Neural cell (in vitro differentiated cells): ENCODE data around the gene ASF1B. TPM values are rescaled to one million over a fixed set of nuclear protein-coding genes. Genes with fewer than 3 reads are reported as not detected.

Experiments
- H2AFZ ChIP-seq: fragments of 200-600, 300-800 bp; sonication (generic), shearing (Covaris generic); 2 replicates; pipeline ENCODE4 v1.6.0; 2014; ENCODE audit warnings: low read depth, mild to moderate bottlenecking, antibody characterized with exemption, low read length, moderate library complexity
- H3F3A ChIP-seq: fragments of 200-600 bp; shearing (Covaris generic); 2 replicates; pipeline ENCODE4 v1.6.1; 2016; ENCODE audit warnings: mild to moderate bottlenecking, moderate library complexity, mixed read lengths, antibody characterized with exemption, low read length; ENCODE audit not compliant: insufficient read depth, poor library complexity, severe bottlenecking
- H3K27ac ChIP-seq: fragments of 200-600, 300-800 bp; sonication (generic), shearing (Covaris generic); 2 replicates; pipeline ENCODE4 v1.5.1; 2014; ENCODE audit warnings: mild to moderate bottlenecking, low read length, moderate library complexity
- H3K27me3 ChIP-seq: fragments of 300-800, 200-600 bp; sonication (generic), shearing (Covaris generic); 2 replicates; pipeline ENCODE4 v1.6.0; 2014; ENCODE audit warnings: mild to moderate bottlenecking, low read depth, low read length, moderate library complexity; ENCODE audit not compliant: insufficient read depth
- H3K36me3 ChIP-seq: fragments of 300-800, 200-600 bp; sonication (generic), shearing (Covaris generic); 2 replicates; pipeline ENCODE4 v1.5.1; 2014; ENCODE audit warnings: mild to moderate bottlenecking, antibody characterized with exemption, low read length, moderate library complexity; ENCODE audit not compliant: insufficient read depth
- H3K4me2 ChIP-seq: fragments of 300-800, 200-600 bp; sonication (generic), shearing (Covaris generic); 2 replicates; pipeline ENCODE4 v1.6.0; 2014; ENCODE audit warnings: mild to moderate bottlenecking, low read length
- H3K4me3 ChIP-seq: fragments of 300-800, 200-600 bp; sonication (generic), shearing (Covaris generic); 2 replicates; pipeline ENCODE4 v1.5.1; 2014; ENCODE audit warnings: mild to moderate bottlenecking, low read length, moderate library complexity
- H3K79me2 ChIP-seq: fragments of 200-600 bp; shearing (Covaris generic); replicated peaks from 2 replicates; pipeline ENCODE4 v1.6.0; 2014; ENCODE audit warnings: mild to moderate bottlenecking, low read length, moderate library complexity; ENCODE audit not compliant: insufficient read depth
- H3K9ac ChIP-seq: fragments of 300-800, 200-600 bp; sonication (generic), shearing (Covaris generic); 2 replicates; pipeline ENCODE4 v1.6.1; 2016; ENCODE audit warnings: mild to moderate bottlenecking, low read length, mixed read lengths
- H3K9me2 ChIP-seq: fragments of 200-600 bp; shearing (Covaris generic); 2 replicates; pipeline ENCODE4 v1.6.1; 2016; ENCODE audit warnings: mild to moderate bottlenecking, low read length, mixed read lengths; ENCODE audit not compliant: insufficient read depth
- H3K9me3 ChIP-seq: fragments of 200-600, 300-800 bp; sonication (generic), shearing (Covaris generic); 2 replicates; pipeline ENCODE4 v1.6.1; 2016; ENCODE audit warnings: mild to moderate bottlenecking, mixed run types, low read length, moderate library complexity, mixed read lengths
- H4K20me1 ChIP-seq: fragments of 200-600 bp; shearing (Covaris generic); 2 replicates; pipeline ENCODE4 v1.6.1; 2016; ENCODE audit warnings: mild to moderate bottlenecking, mixed run types; ENCODE audit not compliant: insufficient read depth
- EP300 ChIP-seq: fragments of 450-650 bp; conservative IDR thresholded peaks from 2 replicates; pipeline ENCODE4 v1.6.1; 2014; ENCODE audit warnings: antibody characterized with exemption, mild to moderate bottlenecking, moderate library complexity; ENCODE audit not compliant: poor library complexity, severe bottlenecking
- EZH2 ChIP-seq: fragments of 200-600, 300-800 bp; shearing (Covaris generic), sonication (generic); IDR thresholded peaks from 2 replicates; pipeline ENCODE4 v1.6.1; 2014; ENCODE audit warnings: antibody characterized with exemption, low read length, borderline replicate concordance, mild to moderate bottlenecking; ENCODE audit not compliant: insufficient read depth, poor library complexity, severe bottlenecking
- MXI1 ChIP-seq: fragments of 450-650 bp; conservative IDR thresholded peaks from 2 replicates; pipeline ENCODE4 v1.6.1; 2014; ENCODE audit warnings: antibody characterized with exemption, mild to moderate bottlenecking; ENCODE audit not compliant: poor library complexity, severe bottlenecking
- POLR2AphosphoS5 ChIP-seq: IDR thresholded peaks from 2 replicates; pipeline ENCODE4 v1.6.1; 2012
- RAD21 ChIP-seq: fragments of 450-650 bp; conservative IDR thresholded peaks from 2 replicates; pipeline ENCODE4 v1.6.1; 2014; ENCODE audit warnings: antibody characterized with exemption, mild to moderate bottlenecking, moderate library complexity
- SMC3 ChIP-seq: fragments of 450-650 bp; conservative IDR thresholded peaks from 2 replicates; pipeline ENCODE4 v1.6.1; 2014; ENCODE audit warnings: antibody characterized with exemption, mild to moderate bottlenecking, moderate library complexity; ENCODE audit not compliant: poor library complexity
- TAF1 ChIP-seq: IDR thresholded peaks from 2 replicates; pipeline ENCODE4 v1.6.1; 2012; ENCODE audit warnings: low read depth
- polyA plus RNA-seq: library from polyadenylated mRNA; depleted of rRNA; stranded (reverse); fragments of >200 nt; gene quantifications from 2 replicates; pipeline ENCODE4 v1.2.3, GENCODE V29; 2014
- TF ChIP-seq, protein P1 (sequence below): fragments of 450-650 bp; IDR thresholded peaks from 2 replicates; pipeline ENCODE4 v1.5.1; 2014; ENCODE audit warnings: antibody characterized with exemption, mild to moderate bottlenecking, moderate library complexity; ENCODE audit not compliant: poor library complexity, severe bottlenecking
- TF ChIP-seq, protein P2 (sequence below): IDR thresholded peaks from 2 replicates; pipeline ENCODE4 v1.6.1; 2012; ENCODE audit warnings: borderline replicate concordance

The ASF1B gene
- polyA plus RNA-seq, 1 donor from 2014 or later, result 0.32 TPM

DNA sequence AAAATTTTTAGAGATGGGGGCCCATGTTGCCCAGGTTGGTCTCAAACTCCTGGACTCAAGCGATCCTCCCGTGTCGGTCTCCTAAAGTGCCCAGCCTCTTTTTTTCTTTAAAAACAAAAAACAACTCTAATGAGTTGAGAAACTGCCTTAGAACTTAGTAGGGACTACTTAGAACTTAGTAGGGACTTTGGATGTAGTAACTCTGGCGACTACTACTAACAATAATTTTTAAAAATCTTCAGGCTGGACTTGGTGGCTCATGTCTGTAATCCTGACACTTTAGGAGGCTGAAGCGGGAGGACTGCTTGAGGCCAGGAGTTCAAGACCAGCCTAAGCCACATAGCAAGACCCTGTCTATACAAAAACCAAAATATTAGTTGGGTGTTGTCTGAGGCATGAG is 50.3 kb downstream of the ASF1B start:
- Histone ChIP-seq H3K9me3 (no peaks in the 10 kb centered on the region), H3K9ac (no peak overlapping the region), H3K4me2 (no peak overlapping the region), H3K4me3 (no peak overlapping the region), H3K27me3 (no peaks in the 10 kb centered on the region), H2AFZ (no peak overlapping the region), H4K20me1 (peaks cover 8% of the 10 kb centered on the region), H3K9me2 (no peaks in the 10 kb centered on the region), H3F3A (no peaks in the 10 kb centered on the region), H3K79me2 (no peaks in the 10 kb centered on the region), H3K27ac (no peak overlapping the region), H3K36me3 (no peaks in the 10 kb centered on the region)
- no peak for TF ChIP-seq TAF1
- TF ChIP-seq MXI1, result no peak

GRCh38 chr19:14085309-14085995 is 50.9 kb downstream of the ASF1B start, which contains the start of gene C19orf67:
TSS of gene C19orf67 (minus strand) at chr19:14085783. CDS start at chr19:14085627, 156 bp downstream.
- Histone ChIP-seq H3K4me3 (no peak within 1 kb of the TSS), H3K79me2 (no peaks in the 10 kb centered on the region), H3K4me2 (no peak within 1 kb of the TSS), H3K9me2 (no peaks in the 10 kb centered on the region), H4K20me1 (peaks cover 8% of the 10 kb centered on the region), H2AFZ (no peak within 1 kb of the TSS), H3K9ac (no peak within 1 kb of the TSS), H3K27me3 (no peaks in the 10 kb centered on the region), H3K27ac (no peak within 1 kb of the TSS), H3K36me3 (no peaks in the 10 kb centered on the region), H3F3A (no peaks in the 10 kb centered on the region), H3K9me3 (no peaks in the 10 kb centered on the region)
- no peak for TF ChIP-seq TAF1
- TF ChIP-seq RAD21, result no peak
- no peak for TF ChIP-seq SMC3
- TF ChIP-seq POLR2AphosphoS5, result no peak
- TF ChIP-seq, protein P1, sequence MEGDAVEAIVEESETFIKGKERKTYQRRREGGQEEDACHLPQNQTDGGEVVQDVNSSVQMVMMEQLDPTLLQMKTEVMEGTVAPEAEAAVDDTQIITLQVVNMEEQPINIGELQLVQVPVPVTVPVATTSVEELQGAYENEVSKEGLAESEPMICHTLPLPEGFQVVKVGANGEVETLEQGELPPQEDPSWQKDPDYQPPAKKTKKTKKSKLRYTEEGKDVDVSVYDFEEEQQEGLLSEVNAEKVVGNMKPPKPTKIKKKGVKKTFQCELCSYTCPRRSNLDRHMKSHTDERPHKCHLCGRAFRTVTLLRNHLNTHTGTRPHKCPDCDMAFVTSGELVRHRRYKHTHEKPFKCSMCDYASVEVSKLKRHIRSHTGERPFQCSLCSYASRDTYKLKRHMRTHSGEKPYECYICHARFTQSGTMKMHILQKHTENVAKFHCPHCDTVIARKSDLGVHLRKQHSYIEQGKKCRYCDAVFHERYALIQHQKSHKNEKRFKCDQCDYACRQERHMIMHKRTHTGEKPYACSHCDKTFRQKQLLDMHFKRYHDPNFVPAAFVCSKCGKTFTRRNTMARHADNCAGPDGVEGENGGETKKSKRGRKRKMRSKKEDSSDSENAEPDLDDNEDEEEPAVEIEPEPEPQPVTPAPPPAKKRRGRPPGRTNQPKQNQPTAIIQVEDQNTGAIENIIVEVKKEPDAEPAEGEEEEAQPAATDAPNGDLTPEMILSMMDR, result no peak
- TF ChIP-seq EP300, result no peak
- TF ChIP-seq EZH2, result no peak
- TF ChIP-seq, protein P2, sequence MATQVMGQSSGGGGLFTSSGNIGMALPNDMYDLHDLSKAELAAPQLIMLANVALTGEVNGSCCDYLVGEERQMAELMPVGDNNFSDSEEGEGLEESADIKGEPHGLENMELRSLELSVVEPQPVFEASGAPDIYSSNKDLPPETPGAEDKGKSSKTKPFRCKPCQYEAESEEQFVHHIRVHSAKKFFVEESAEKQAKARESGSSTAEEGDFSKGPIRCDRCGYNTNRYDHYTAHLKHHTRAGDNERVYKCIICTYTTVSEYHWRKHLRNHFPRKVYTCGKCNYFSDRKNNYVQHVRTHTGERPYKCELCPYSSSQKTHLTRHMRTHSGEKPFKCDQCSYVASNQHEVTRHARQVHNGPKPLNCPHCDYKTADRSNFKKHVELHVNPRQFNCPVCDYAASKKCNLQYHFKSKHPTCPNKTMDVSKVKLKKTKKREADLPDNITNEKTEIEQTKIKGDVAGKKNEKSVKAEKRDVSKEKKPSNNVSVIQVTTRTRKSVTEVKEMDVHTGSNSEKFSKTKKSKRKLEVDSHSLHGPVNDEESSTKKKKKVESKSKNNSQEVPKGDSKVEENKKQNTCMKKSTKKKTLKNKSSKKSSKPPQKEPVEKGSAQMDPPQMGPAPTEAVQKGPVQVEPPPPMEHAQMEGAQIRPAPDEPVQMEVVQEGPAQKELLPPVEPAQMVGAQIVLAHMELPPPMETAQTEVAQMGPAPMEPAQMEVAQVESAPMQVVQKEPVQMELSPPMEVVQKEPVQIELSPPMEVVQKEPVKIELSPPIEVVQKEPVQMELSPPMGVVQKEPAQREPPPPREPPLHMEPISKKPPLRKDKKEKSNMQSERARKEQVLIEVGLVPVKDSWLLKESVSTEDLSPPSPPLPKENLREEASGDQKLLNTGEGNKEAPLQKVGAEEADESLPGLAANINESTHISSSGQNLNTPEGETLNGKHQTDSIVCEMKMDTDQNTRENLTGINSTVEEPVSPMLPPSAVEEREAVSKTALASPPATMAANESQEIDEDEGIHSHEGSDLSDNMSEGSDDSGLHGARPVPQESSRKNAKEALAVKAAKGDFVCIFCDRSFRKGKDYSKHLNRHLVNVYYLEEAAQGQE, result no peak
- no peak for TF ChIP-seq MXI1
